ENCODE results near the gene NAB2.
A peak's percentile ranks its signal among the peaks of the same experiment; 100 is the strongest.
"Not testable (repeated sequence)": the region's sequence is repeated elsewhere in the genome, so short reads cannot be mapped to it uniquely, and the experiment has no call there.

NAB2 gene

GRCh38 chr12:57066245-57066644 is 22.7 kb upstream of the NAB2 start:
- no peak overlapping the region for H3K4me3 ChIP-seq (ENCODE audit: low read depth, low read length)
- no peak for DNase-seq (ENCODE audit: low read depth)
- TF ChIP-seq POLR2A (IDR thresholded peaks at IDR 0.05; ENCODE audit: extremely low read depth, insufficient read length) (no peak), CTCF (IDR thresholded peaks at IDR 0.05; ENCODE audit: low read depth, low read length) (no peak), MYC (IDR thresholded peaks at IDR 0.05; ENCODE audit: low read depth, low read length) (no peak), MAX (IDR thresholded peaks at IDR 0.05; ENCODE audit: low read depth, low read length) (no peak)

GRCh38 chr12:57069523-57069922 is 19.4 kb upstream of the NAB2 start:
- DNase-seq (ENCODE audit: low read depth) = peak; percentile 97
- TF ChIP-seq CTCF (IDR thresholded peaks at IDR 0.05; ENCODE audit: low read depth, low read length) = peak; percentile 92
- peak; percentile 69 for TF ChIP-seq MAX (IDR thresholded peaks at IDR 0.05; ENCODE audit: low read depth, low read length)
- no peak for TF ChIP-seq POLR2A (IDR thresholded peaks at IDR 0.05; ENCODE audit: extremely low read depth, insufficient read length)
- TF ChIP-seq MYC (IDR thresholded peaks at IDR 0.05; ENCODE audit: low read depth, low read length) = peak; percentile 34; the same call in 1 of the 2 replicates
- no peak overlapping the region for H3K4me3 ChIP-seq (ENCODE audit: low read depth, low read length)

- no peak for TF ChIP-seq MAX (IDR thresholded peaks at IDR 0.05; ENCODE audit: low read depth, low read length)
- no peak for TF ChIP-seq CTCF (IDR thresholded peaks at IDR 0.05; ENCODE audit: low read depth, low read length)
- TF ChIP-seq MYC (IDR thresholded peaks at IDR 0.05; ENCODE audit: low read depth, low read length) = no peak
- TF ChIP-seq POLR2A (IDR thresholded peaks at IDR 0.05; ENCODE audit: extremely low read depth, insufficient read length) = no peak
- DNase-seq (ENCODE audit: low read depth) = no peak
- H3K4me3 ChIP-seq (ENCODE audit: low read depth, low read length) = no peak overlapping the region
Observed at GRCh38 chr12:57072661-57073060, 16.3 kb upstream of the NAB2 start.

GRCh38 chr12:57073566-57074450 is 15.1 kb upstream of the NAB2 start:
- DNase-seq (ENCODE audit: low read depth); H3K4me3 ChIP-seq (ENCODE audit: low read depth, low read length): not testable (repeated sequence)

GRCh38 chr12:57078519-57079404 is 10.2 kb upstream of the NAB2 start, which contains the start of gene NEMP1:
Gene NEMP1, minus strand, starts transcription at chr12:57078791. Its CDS starts 46 bp downstream, at chr12:57078745.
- DNase-seq (ENCODE audit: low read depth) = peak; percentile 100
- peak within 1 kb of the TSS; percentile 86 for H3K4me3 ChIP-seq (ENCODE audit: low read depth, low read length)
- TF ChIP-seq MAX (IDR thresholded peaks at IDR 0.05; ENCODE audit: low read depth, low read length) (peak; percentile 88), MYC (IDR thresholded peaks at IDR 0.05; ENCODE audit: low read depth, low read length) (peak; percentile 16; the same call in 1 of the 2 replicates), CTCF (IDR thresholded peaks at IDR 0.05; ENCODE audit: low read depth, low read length) (no peak), POLR2A (IDR thresholded peaks at IDR 0.05; ENCODE audit: extremely low read depth, insufficient read length) (peak; percentile 77)

- no peak overlapping the region for H3K4me3 ChIP-seq (ENCODE audit: low read depth, low read length)
- DNase-seq (ENCODE audit: low read depth) = no peak
- TF ChIP-seq CTCF (IDR thresholded peaks at IDR 0.05; ENCODE audit: low read depth, low read length) = no peak
Observed at GRCh38 chr12:57079821-57080220, 9.1 kb upstream of the NAB2 start.
